GM19193 (cell line): ENCODE results near the gene SHROOM2.

Experiments used
- POLR2A ChIP-seq: IDR thresholded peaks from 4 replicates; pipeline ENCODE4 v1.6.1; 2011; ENCODE audit not compliant: insufficient read depth, insufficient read length; ENCODE audit errors: extremely low read depth

SHROOM2 gene

DNA sequence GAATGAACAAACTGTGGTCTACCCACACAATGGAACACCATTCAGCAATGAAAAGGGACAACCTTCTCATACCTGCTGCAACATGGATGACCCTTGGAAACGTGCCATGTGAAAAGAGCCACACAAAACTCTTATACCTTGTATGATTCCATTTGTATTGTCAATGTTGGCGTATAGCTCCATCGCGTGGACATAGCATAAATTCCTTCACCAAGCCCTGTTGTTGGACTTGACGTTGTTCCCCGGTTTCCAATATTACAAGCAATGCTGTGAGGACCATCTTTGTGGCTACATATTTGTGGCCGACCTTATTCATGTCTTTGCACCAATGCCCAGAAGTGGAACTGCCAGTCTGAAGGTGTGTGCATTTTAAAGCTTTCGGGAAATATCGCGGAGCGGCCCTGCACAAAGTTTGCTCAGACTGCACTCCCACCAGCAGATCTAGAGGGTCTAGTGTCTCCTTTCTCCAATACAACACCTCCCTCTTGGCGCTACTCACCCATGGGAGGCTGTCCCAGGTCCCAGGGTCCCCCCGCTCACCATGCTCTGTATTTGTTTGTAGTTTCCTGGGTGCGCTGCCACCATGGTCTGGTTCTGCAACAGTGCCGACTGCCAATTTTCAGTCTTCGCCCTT lies 180.7 kb downstream of the SHROOM2 start, which contains the start of gene CLDN34:
Gene CLDN34 (plus strand): TSS at position 584 of the 634 bp plus-strand sequence. CDS start 0 bp downstream, at position 584.
- no peak for TF ChIP-seq POLR2A

DNA sequence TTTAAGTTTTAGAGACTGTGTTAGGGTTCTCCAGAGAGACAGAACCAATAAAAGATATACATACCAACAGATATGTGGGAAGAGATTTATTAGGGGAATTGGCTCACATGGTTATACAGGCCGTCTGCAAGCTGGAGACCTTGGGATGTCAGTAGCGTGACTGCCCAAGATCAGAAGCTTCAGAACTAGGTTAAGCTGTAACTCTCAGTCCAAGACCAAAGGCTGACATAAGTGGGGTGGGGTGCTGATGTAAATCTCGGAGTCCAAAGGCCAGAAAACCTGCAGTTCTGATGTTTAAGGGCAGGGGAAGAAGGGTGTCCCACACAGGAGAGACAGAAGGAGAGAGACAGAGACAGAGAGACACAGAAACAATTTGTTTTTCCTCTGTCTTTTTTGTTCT lies 191.4 kb downstream of the SHROOM2 start:
- TF ChIP-seq POLR2A = no peak

DNA sequence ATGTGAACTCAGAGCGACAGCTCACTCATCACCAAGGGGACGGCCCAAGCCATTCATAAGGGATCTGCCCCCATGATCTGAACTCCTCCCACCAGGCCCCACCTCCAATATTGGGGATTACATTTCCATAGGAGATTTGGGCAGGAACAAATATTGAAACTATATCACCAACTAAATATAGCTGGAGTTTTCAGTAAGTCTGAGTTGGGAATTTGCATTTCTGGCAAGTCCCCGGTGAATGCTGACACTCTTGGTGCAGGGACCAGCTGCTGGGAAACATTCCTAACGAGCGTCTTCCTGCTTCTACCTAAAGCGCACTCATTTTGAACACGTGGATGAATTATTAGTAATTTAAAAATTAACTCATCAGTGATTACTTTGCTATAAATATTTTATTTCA lies 194.2 kb downstream of the SHROOM2 start:
- TF ChIP-seq POLR2A = no peak

DNA sequence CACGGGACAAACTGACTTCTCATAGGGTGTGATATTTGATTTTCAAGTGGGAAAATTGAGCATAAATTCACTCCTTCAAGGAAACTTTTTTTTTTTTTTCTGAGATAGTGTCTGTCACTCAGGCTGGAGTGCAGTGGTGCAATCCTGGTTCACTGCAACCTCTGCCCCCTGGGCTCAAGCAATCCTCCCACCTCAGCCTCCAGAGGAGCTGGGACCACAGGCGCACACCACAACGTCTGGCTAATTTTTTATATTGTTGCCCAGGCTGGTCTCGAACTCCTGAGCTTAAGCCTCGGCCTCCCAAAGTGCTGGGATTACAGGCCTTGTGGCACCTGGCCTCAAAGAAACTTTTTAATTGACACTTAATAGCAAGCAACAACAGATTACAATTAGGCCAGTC lies 194.7 kb downstream of the SHROOM2 start:
- no peak for TF ChIP-seq POLR2A

DNA sequence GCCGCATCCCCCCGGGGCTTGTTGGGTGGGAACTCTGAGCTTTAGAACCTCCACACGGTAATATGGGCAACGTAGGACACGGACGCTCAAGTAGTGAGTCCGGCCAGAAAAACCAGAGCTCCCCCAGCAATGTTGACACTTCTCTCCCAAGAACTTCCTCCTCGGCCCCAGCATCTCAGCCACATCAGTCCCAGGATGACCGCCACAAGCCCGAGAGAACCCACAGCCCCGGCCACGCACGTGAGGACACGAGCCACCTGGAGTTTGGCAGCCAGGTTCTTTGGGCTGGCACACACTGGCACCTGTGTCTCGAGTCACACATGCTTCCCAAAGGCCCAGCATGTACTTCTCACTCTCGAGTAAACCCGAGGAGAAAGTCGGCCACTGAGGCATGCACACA lies 197.2 kb downstream of the SHROOM2 start:
- no peak for TF ChIP-seq POLR2A

DNA sequence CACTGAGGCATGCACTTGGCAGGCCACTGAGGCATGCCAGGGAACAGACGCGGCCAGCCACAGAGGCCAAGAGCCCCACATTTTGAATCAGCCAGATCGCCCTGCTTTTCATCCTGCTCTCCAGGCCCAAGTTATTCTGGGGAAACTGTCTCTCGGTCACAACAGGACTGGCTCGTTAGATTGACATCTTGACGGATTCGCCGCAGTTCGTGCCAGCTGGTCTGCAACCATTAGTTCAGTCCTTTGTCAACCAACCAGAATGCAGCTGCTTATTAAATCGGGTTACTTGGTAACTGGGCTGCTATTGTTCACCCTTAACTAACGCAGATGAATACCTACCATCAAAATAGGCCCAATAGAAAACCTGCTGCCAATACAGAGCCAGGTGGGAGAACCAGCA lies 197.6 kb downstream of the SHROOM2 start:
- TF ChIP-seq POLR2A = no peak

DNA sequence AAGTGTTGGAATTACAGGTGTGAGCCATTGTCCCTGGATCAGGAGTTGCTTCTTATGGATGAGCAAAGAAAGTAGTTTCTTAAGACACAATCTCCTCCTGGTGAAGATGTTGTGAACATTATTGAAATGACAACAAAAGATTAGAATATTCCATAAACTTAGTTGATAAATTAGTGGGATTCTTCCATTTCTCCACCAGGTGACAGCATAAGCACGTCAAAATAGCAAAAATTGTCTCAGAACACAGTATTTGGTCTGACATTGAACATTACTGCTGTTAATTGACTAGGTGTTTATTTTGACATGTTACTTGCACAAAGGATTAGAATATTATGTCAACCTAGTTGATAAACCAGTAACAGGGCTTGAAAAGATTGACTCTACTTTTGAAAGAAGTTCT lies 202.5 kb downstream of the SHROOM2 start:
- no peak for TF ChIP-seq POLR2A

DNA sequence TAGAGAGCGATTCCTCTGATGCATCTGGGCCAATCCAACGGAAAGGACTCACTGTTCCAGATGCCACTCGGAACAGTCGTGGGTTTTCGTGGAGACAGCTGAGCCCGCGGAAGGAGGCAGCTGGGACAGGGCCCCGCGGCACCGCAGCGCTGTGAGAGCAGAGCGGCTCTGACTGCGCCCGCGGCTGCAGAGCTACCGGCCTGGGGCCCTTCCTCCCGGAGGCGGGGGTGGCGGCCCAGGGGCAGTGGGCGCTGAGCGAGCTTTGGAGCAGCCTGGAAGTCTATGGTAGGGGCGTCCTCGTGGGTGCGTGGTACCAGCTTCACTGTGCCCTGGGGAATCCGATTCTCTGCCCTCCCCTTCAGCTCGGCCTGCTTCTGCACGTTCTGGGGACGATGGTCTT lies 205.8 kb downstream of the SHROOM2 start:
- TF ChIP-seq POLR2A = no peak

DNA sequence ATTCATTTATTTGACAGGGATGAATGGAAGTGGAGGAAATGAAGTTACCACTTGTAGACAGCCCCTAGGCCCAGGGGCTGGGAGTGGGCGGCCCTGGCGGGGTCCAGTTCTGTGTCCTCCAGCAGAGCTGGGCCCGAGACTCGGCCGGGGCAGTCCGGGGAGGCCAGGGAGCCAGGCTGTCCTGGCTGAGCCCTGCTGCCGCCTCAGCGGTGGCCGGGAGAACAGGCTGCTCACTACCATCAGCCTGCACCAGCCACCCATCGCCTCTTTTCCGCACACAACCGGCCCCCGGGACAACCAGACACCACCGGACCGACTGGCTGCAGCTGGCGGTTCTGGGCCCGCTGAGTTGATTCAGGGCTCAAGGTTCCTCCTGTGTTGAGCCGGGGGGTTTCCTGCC lies 206.5 kb downstream of the SHROOM2 start:
- no peak for TF ChIP-seq POLR2A

DNA sequence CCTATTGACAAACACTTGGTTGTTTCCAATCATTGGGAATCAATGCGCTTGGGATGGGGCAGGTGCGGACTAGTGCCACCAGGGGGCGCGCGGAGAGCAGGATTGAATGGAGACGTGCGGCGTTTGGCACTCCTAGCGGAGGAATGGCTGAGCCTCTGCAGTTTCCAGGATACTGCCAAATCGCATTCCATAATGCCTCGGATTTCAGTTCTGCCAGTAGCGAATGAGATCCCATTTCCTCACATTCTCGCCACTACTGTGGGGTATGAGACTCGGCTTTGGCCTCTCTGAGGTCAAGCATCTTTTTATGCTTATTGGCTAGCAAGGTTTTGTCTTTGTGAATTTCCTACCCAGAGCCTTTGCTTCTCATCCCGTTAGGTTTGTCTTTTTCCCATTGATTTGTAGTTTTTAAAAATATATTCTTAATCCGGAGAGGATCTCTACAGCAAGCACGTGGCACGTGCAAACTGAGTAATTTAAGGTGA lies 209.7 kb downstream of the SHROOM2 start:
- no peak for TF ChIP-seq POLR2A

DNA sequence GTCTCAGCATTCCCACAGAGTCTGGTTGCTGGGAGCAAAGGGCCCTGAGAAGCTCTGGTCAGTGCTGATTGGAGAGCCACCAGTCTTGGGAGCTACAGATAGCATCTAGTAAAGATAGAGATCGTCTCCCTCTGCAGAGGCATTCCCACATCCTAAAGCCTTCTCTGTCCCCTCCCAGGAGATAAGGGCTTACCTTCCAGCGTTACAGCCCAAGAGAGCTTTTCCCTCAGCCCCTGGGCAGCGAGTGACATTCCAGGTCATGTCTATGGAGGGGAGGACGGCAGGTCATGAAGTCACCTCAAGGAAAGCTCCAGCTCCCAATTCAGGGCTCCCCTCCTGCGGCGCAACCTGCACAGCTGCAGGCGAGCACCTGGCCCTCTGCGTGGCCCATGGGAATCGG lies 210.8 kb downstream of the SHROOM2 start:
- no peak for TF ChIP-seq POLR2A

DNA sequence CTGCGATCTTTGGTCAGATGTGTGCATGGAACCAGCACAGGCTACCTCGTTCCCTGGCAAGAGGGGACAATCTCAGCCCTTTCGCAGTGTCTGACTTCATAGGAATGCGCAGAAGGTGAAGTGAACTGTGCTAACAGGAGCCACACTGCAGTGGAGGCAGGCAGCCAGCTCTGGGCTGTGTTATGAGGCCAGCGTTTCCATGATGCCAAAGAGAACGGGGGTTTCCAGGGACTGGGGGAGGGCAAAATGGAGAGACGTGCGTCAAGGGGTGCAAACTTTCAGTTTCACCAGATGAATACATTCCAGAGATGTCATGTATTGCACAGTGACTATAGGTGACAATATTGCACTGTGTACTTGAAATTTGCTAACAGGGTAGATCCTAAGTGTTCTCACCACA lies 211.3 kb downstream of the SHROOM2 start:
- no peak for TF ChIP-seq POLR2A
